HCT116 (cell line): ENCODE results near the gene DMXL1.

Source experiments
- CTCF ChIP-seq, 3 experiments: fragments of 200-600 bp in 1 of 3; sonication (generic) in 1 of 3; IDR thresholded peaks in 2 of 3; conservative IDR thresholded peaks in 1 of 3; 2 replicates each; pipeline ENCODE4 v1.5.1; 2012 to 2017; ENCODE audit warnings: low read depth in 2 of 3, low read length in 2 of 3, antibody characterized with exemption in 1 of 3, borderline replicate concordance in 1 of 3, control low read depth in 1 of 3, mild to moderate bottlenecking in 1 of 3, mixed read lengths in 1 of 3, mixed run types in 1 of 3, moderate library complexity in 1 of 3; ENCODE audit not compliant: insufficient read depth in 1 of 3
- ELF1 ChIP-seq: IDR thresholded peaks from 2 replicates; pipeline ENCODE4 v1.6.1; 2012; ENCODE audit warnings: low read depth, borderline replicate concordance

DNA sequence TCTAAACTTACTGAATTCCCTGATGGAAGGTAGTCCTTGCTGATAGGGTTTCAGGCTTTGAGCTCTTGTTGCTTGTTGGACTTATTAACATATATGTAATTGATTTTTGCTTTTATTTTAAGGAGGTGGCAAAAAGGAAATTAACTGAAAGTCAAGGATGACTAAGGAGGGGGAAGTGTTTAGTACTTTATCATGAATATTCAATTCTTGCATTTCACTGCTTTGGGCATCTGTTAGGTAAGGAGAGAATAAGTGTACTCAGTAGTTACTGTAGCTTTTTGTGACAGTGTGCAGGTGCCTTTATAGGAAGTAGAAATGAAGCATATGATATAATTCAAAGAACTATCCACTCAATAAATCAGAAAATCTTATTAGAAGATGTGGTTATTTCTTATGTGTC is 47.1 kb downstream of the DMXL1 start:
- TF ChIP-seq ELF1 (no peak), CTCF (IDR thresholded peaks at IDR 0.05 in 2 of 3, conservative IDR thresholded peaks at IDR 0.05 in 1 of 3; ENCODE audit: borderline replicate concordance in 1 of 3, insufficient read depth in 1 of 3, low read depth in 2 of 3, low read length in 2 of 3) (no peak)
